CD14-positive monocyte (primary cell): Measurements from ENCODE around the gene FRMD4A. TPM values are rescaled to one million over a fixed set of nuclear protein-coding genes. Genes with fewer than 3 reads are reported as not detected.
"Not testable (repeated sequence)": the region's sequence is repeated elsewhere in the genome, so short reads cannot be mapped to it uniquely, and the experiment has no call there.

Experiments
- DNase-seq, 3 donors: peaks; one replicate each; pipeline ENCODE4 v3.0.0-alpha.2; 2011 to 2022
- H2AFZ ChIP-seq: 2 replicates; pipeline ENCODE4 v1.6.0; 2012; ENCODE audit warnings: mild to moderate bottlenecking, low read depth, low read length, inconsistent platforms; ENCODE audit not compliant: insufficient read depth, poor library complexity, severe bottlenecking
- H3K27ac ChIP-seq, 2 donors: 1 replicate in 1 of 2; 2 replicates in 1 of 2; pipeline ENCODE4 v1.5.1; 2012 to 2013; ENCODE audit warnings: low read length in 2 of 2, control low read depth in 1 of 2, inconsistent platforms in 1 of 2, low read depth in 1 of 2, mild to moderate bottlenecking in 1 of 2
- H3K27me3 ChIP-seq, 2 donors: one replicate each; pipeline versions ENCODE4 v1.6.0 to v1.6.1; 2011 to 2013; ENCODE audit warnings: low read length in 2 of 2; ENCODE audit not compliant: control insufficient read depth in 2 of 2, insufficient read depth in 2 of 2
- H3K36me3 ChIP-seq, 2 donors: replicated peaks in 1 of 2; 1 replicate in 1 of 2; 2 replicates in 1 of 2; pipeline versions ENCODE4 v1.5.1 to v1.6.1; 2012 to 2013; ENCODE audit warnings: low read length in 2 of 2, control low read depth in 1 of 2, inconsistent platforms in 1 of 2, mild to moderate bottlenecking in 1 of 2; ENCODE audit not compliant: insufficient read depth in 2 of 2, control insufficient read depth in 1 of 2
- H3K4me1 ChIP-seq, 2 donors: 1 replicate in 1 of 2; 2 replicates in 1 of 2; pipeline versions ENCODE4 v1.5.1 to v1.6.1; 2012 to 2013; ENCODE audit warnings: low read length in 2 of 2, control low read depth in 1 of 2, inconsistent platforms in 1 of 2, mild to moderate bottlenecking in 1 of 2, moderate library complexity in 1 of 2; ENCODE audit not compliant: insufficient read depth in 2 of 2, control insufficient read depth in 1 of 2
- H3K4me2 ChIP-seq: replicated peaks from 2 replicates; pipeline ENCODE3; 2012; ENCODE audit warnings: low read length, moderate library complexity, mild to moderate bottlenecking; ENCODE audit not compliant: poor library complexity, severe bottlenecking; ENCODE audit errors: extremely low read depth
- H3K4me3 ChIP-seq, 3 experiments: fragments of 200-600 bp in 1 of 3; sonication (generic) in 1 of 3; replicated peaks in 1 of 3; 1 replicate in 2 of 3; 2 replicates in 1 of 3; pipeline ENCODE4 v1.5.1; 2011 to 2013; ENCODE audit warnings: low read length in 3 of 3, mild to moderate bottlenecking in 3 of 3, control low read depth in 2 of 3, low read depth in 2 of 3, inconsistent platforms in 1 of 3, moderate library complexity in 1 of 3
- H3K79me2 ChIP-seq: 2 replicates; pipeline ENCODE4 v1.6.0; 2012; ENCODE audit warnings: mild to moderate bottlenecking, control low read depth, inconsistent platforms, low read length, moderate library complexity; ENCODE audit not compliant: insufficient read depth
- H3K9ac ChIP-seq: 2 replicates; pipeline ENCODE4 v1.6.0; 2017; ENCODE audit warnings: low read length, mild to moderate bottlenecking; ENCODE audit not compliant: insufficient read depth, poor library complexity, severe bottlenecking
- H3K9me3 ChIP-seq, 2 donors: replicated peaks in 1 of 2; 1 replicate in 1 of 2; 2 replicates in 1 of 2; pipeline versions ENCODE4 v1.5.1 to v1.6.1; 2012 to 2013; ENCODE audit warnings: low read length in 2 of 2, control low read depth in 1 of 2; ENCODE audit not compliant: control insufficient read depth in 1 of 2, insufficient read depth in 1 of 2
- H4K20me1 ChIP-seq: 2 replicates; pipeline ENCODE4 v1.6.0; 2012; ENCODE audit warnings: mild to moderate bottlenecking, low read length, control low read depth, moderate library complexity; ENCODE audit not compliant: insufficient read depth
- H3K27ac Mint-ChIP-seq, 7 donors: one replicate each; pipeline ENCODE4 v1.8.0; 2020; ENCODE audit warnings: mild to moderate bottlenecking in 7 of 7, mixed read lengths in 7 of 7, moderate library complexity in 6 of 7, inconsistent platforms in 2 of 7
- H3K27me3 Mint-ChIP-seq, 3 donors: one replicate each; pipeline ENCODE4 v1.8.0; 2021 to 2022; ENCODE audit warnings: low read depth in 3 of 3, mild to moderate bottlenecking in 3 of 3, mixed read lengths in 3 of 3, moderate library complexity in 3 of 3, inconsistent platforms in 1 of 3
- H3K36me3 Mint-ChIP-seq, 2 donors: one replicate each; pipeline ENCODE4 v1.8.0; 2020; ENCODE audit warnings: mixed read lengths in 2 of 2, inconsistent platforms in 1 of 2, mild to moderate bottlenecking in 1 of 2
- H3K4me1 Mint-ChIP-seq: one replicate; pipeline ENCODE4 v1.8.0; 2020; ENCODE audit warnings: mild to moderate bottlenecking, mixed read lengths
- H3K4me3 Mint-ChIP-seq, 2 donors: one replicate each; pipeline ENCODE4 v1.8.0; 2020; ENCODE audit warnings: mild to moderate bottlenecking in 2 of 2, mixed read lengths in 2 of 2, moderate library complexity in 1 of 2
- H3K9me3 Mint-ChIP-seq, 7 donors: one replicate each; pipeline ENCODE4 v1.8.0; 2020 to 2022; ENCODE audit warnings: mixed read lengths in 7 of 7, mild to moderate bottlenecking in 6 of 7, moderate library complexity in 6 of 7, inconsistent platforms in 2 of 7
- WGBS: methylation state at CpG from one replicate; pipeline ENCODE4 v1.1.5; 2013; ENCODE audit warnings: missing lambda C conversion rate; ENCODE audit not compliant: insufficient coverage; 5-methylcytosine and 5-hydroxymethylcytosine counted together
- intact Hi-C, 2 donors: fragments of 100-400 bp; cut with micrococcal nuclease; formaldehyde crosslinking; loops; one replicate each; pipeline versions ENCODE4 v1.15.0 to v1.15.1; 2023
- polyA plus RNA-seq, 3 donors: library from polyadenylated mRNA; depleted of rRNA in 1 of 3; unstranded in 2 of 3; stranded (reverse) in 1 of 3; fragments of 300-500 nt in 2 of 3; fragments of >200 nt in 1 of 3; fragmentation: Illumina TruSeq in 2 of 3; gene quantifications; 1 replicate in 2 of 3; 2 replicates in 1 of 3; pipeline ENCODE4 v1.2.3, GENCODE V29; 2012 to 2021
- TF ChIP-seq, protein P1 (sequence below): fragments of 200-600 bp; IDR thresholded peaks from one replicate; pipeline ENCODE4 v1.8.0; 2022; ENCODE audit warnings: antibody characterized with exemption, mild to moderate bottlenecking

FRMD4A gene
- polyA plus RNA-seq, 3 donors = 0.12 TPM; not detected in 2

GRCh38 chr10:13902868-13903587 is 427.7 kb downstream of the FRMD4A start:
- Histone ChIP-seq H4K20me1 (no peaks in the 10 kb centered on the region), H3K36me3 (no peaks in the 10 kb centered on the region), H3K27ac (no peak overlapping the region), H3K4me3 (no peak overlapping the region), H2AFZ (no peak overlapping the region), H3K9me3 (no peaks in the 10 kb centered on the region), H3K9ac (no peak overlapping the region), H3K4me2 (no peak overlapping the region), H3K4me1 (no peaks in the 10 kb centered on the region), H3K79me2 (no peaks in the 10 kb centered on the region), H3K27me3 (peaks cover 3 to 8% of the 10 kb centered on the region in 2 donors)
- TF ChIP-seq, protein P1, sequence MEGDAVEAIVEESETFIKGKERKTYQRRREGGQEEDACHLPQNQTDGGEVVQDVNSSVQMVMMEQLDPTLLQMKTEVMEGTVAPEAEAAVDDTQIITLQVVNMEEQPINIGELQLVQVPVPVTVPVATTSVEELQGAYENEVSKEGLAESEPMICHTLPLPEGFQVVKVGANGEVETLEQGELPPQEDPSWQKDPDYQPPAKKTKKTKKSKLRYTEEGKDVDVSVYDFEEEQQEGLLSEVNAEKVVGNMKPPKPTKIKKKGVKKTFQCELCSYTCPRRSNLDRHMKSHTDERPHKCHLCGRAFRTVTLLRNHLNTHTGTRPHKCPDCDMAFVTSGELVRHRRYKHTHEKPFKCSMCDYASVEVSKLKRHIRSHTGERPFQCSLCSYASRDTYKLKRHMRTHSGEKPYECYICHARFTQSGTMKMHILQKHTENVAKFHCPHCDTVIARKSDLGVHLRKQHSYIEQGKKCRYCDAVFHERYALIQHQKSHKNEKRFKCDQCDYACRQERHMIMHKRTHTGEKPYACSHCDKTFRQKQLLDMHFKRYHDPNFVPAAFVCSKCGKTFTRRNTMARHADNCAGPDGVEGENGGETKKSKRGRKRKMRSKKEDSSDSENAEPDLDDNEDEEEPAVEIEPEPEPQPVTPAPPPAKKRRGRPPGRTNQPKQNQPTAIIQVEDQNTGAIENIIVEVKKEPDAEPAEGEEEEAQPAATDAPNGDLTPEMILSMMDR = no peak
- intact Hi-C loops = no loop called here
- 90% methylated on average over 5 of the region's 6 CpGs for WGBS
- Mint-ChIP-seq H3K27me3 (peaks cover 16 to 37% (median 20%) of the 10 kb centered on the region in 3 donors), H3K36me3 (peaks cover 0 to 2% of the 10 kb centered on the region in 2 donors), H3K9me3 (no peaks in the 10 kb centered on the region), H3K27ac (no peak overlapping the region), H3K4me3 (peak overlapping the region in 1 of 2 donors; percentile 51), H3K4me1 (peaks cover 9% of the 10 kb centered on the region)
- DNase-seq = no peak

DNA sequence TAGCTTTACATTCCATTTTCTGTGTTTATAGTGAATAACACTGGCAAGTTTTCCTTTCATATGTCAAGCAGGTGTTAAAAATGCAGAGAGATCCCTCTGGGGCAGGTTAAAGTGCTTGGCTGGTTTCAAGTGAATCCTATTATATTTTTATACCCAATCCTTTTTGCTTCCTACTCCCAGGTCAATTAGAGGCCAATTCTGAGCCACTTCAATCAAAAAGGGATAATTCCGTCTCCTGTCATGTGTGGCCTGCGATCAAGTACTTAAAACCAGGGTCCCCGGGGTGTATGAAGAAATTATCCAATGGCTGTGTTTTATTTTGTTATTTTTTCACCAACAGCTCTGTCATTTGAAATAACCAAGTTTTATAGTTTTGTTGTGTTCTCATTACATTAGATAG is 430.8 kb downstream of the FRMD4A start:
- no peak for DNase-seq
- peaks cover 7% of the 10 kb centered on the region for H3K4me1 Mint-ChIP-seq
- H3K9me3 ChIP-seq = no peaks in the 10 kb centered on the region
- no peak overlapping the region for H3K27ac ChIP-seq
- WGBS = no CpG with 5 or more reads among the region's 3 CpGs
- no peaks in the 10 kb centered on the region for H3K4me1 ChIP-seq
- H3K9ac ChIP-seq = no peak overlapping the region
- no peak overlapping the region for H3K4me2 ChIP-seq
- no peak overlapping the region for H3K27ac Mint-ChIP-seq
- TF ChIP-seq, protein P1 = no peak
- H3K79me2 ChIP-seq = no peaks in the 10 kb centered on the region
- intact Hi-C loops = no loop called here
- no peak overlapping the region for H3K4me3 ChIP-seq
- peaks cover 0 to 2% of the 10 kb centered on the region in 2 donors for H3K36me3 Mint-ChIP-seq
- H2AFZ ChIP-seq = no peak overlapping the region
- peaks cover 0 to 9% (median 3%) of the 10 kb centered on the region in 7 donors for H3K9me3 Mint-ChIP-seq
- H3K27me3 Mint-ChIP-seq = peaks cover 28 to 48% (median 30%) of the 10 kb centered on the region in 3 donors
- no peaks in the 10 kb centered on the region for H4K20me1 ChIP-seq
- peaks cover 3 to 22% of the 10 kb centered on the region in 2 donors for H3K27me3 ChIP-seq
- no peak overlapping the region for H3K4me3 Mint-ChIP-seq
- no peaks in the 10 kb centered on the region for H3K36me3 ChIP-seq

GRCh38 chr10:13896146-13896545 is 434.6 kb downstream of the FRMD4A start:
- WGBS = no CpG with 5 or more reads among the region's 1 CpG
- Mint-ChIP-seq H3K4me3 (peak overlapping the region in 1 of 2 donors; percentile 16), H3K27ac (peak overlapping the region in 1 of 7 donors; percentile 42), H3K4me1 (peaks cover 17% of the 10 kb centered on the region), H3K9me3 (peaks cover 2 to 21% (median 5%) of the 10 kb centered on the region in 7 donors), H3K27me3 (peaks cover 50 to 54% (median 54%) of the 10 kb centered on the region in 3 donors)
- H4K20me1 ChIP-seq, H3K4me2 ChIP-seq, H3K27ac ChIP-seq, DNase-seq, H3K4me1 ChIP-seq, H3K4me3 ChIP-seq, H2AFZ ChIP-seq, H3K36me3 ChIP-seq, H3K9ac ChIP-seq, H3K79me2 ChIP-seq, H3K36me3 Mint-ChIP-seq, intact Hi-C loops: not testable (repeated sequence)
- Histone ChIP-seq H3K27me3 (peaks cover 35 to 55% of the 10 kb centered on the region in 2 donors), H3K9me3 (peaks cover 0 to 12% of the 10 kb centered on the region in 2 donors)
